Measurements from ENCODE around the gene ASCL2. TPM values are rescaled to one million over a fixed set of nuclear protein-coding genes. Genes with fewer than 3 reads are reported as not detected.
"Not testable (repeated sequence)": the region's sequence is repeated elsewhere in the genome, so short reads cannot be mapped to it uniquely, and the experiment has no call there.

ASCL2 gene
- total RNA-seq, 2 experiments from 2014 or later, result not detected

DNA sequence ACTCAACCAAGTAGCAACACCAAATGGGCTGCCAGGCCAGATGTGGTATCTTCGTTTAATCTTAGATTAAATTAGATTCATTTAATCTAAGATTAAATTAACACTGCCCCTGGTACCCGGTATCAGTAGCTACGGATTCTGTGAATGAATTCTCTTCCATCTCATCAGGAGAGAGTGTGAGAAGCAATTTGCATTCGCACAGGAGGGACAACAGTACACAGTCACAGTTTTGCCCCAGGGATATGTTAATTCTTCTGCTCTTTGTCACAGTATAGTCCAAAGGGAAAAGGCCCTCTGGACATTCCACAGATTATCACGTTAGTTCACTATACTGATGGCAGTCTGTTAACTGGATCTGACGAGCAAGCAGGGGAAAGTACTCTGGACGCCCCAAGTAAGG lies 22.9 kb downstream of the ASCL2 start:
- Mint-ChIP-seq H3K4me1 (ENCODE audit: low read depth) (no peaks in the 10 kb centered on the region), H3K27ac (no peak overlapping the region), H3K27me3 (peaks cover 12% of the 10 kb centered on the region), H3K9me3 (peaks cover 4% of the 10 kb centered on the region), H3K36me3 (ENCODE audit: low read depth) (no peaks in the 10 kb centered on the region), H3K4me3 (no peak overlapping the region)
- H3K27me3 ChIP-seq (ENCODE audit: control insufficient read depth in 1 of 2, insufficient read depth in 2 of 2, low read length in 2 of 2), result no peaks in the 10 kb centered on the region
- CTCF ChIA-PET, result no interaction called here
- H3K4me3 ChIP-seq (ENCODE audit: low read length), result no peak overlapping the region
- TF ChIP-seq, protein P1, sequence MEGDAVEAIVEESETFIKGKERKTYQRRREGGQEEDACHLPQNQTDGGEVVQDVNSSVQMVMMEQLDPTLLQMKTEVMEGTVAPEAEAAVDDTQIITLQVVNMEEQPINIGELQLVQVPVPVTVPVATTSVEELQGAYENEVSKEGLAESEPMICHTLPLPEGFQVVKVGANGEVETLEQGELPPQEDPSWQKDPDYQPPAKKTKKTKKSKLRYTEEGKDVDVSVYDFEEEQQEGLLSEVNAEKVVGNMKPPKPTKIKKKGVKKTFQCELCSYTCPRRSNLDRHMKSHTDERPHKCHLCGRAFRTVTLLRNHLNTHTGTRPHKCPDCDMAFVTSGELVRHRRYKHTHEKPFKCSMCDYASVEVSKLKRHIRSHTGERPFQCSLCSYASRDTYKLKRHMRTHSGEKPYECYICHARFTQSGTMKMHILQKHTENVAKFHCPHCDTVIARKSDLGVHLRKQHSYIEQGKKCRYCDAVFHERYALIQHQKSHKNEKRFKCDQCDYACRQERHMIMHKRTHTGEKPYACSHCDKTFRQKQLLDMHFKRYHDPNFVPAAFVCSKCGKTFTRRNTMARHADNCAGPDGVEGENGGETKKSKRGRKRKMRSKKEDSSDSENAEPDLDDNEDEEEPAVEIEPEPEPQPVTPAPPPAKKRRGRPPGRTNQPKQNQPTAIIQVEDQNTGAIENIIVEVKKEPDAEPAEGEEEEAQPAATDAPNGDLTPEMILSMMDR (IDR thresholded peaks at IDR 0.05), result no peak
- H3K27ac ChIP-seq (ENCODE audit: low read depth in 1 of 2, low read length in 2 of 2), result no peak overlapping the region
- no peaks in the 10 kb centered on the region for H3K9me3 ChIP-seq (ENCODE audit: control insufficient read depth in 1 of 2, insufficient read depth in 1 of 2, low read length in 2 of 2)
- ATAC-seq (ENCODE audit: poor library complexity) (no peak), DNase-seq (no peak)
- POLR2A ChIA-PET, result no interaction called here
- no peaks in the 10 kb centered on the region for H3K36me3 ChIP-seq (ENCODE audit: insufficient read depth, low read length)
- intact Hi-C loops (cut with DNase I, micrococcal nuclease), result no loop called here
- no peaks in the 10 kb centered on the region for H3K4me1 ChIP-seq (ENCODE audit: insufficient read depth, low read length)

DNA sequence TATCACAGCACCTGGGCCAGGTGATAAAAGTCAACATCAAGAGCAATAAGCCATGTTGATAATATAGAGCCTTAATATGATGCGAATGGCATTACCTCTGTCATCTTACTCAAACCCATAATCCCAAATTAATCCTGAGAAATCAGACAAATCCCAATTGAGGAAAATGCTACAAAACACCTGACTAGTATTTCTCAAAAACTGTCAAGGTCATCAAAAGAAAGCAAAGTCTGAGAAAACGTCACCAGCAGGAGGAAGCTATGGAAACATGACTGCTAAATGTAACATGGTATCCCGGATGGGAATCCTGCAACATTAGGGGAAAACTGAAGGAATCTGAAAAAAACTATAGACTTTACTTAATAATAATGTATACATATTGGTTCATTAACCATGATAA lies 29.6 kb downstream of the ASCL2 start:
- no peak overlapping the region for H3K4me3 Mint-ChIP-seq
- H3K9me3 Mint-ChIP-seq, result peaks cover 6% of the 10 kb centered on the region
- Histone ChIP-seq H3K27me3 (ENCODE audit: control insufficient read depth in 1 of 2, insufficient read depth in 2 of 2, low read length in 2 of 2) (no peaks in the 10 kb centered on the region), H3K9me3 (ENCODE audit: control insufficient read depth in 1 of 2, insufficient read depth in 1 of 2, low read length in 2 of 2) (peaks cover 0 to 4% of the 10 kb centered on the region in 2 experiments), H3K36me3 (ENCODE audit: insufficient read depth, low read length) (no peaks in the 10 kb centered on the region), H3K4me3 (ENCODE audit: low read length) (no peak overlapping the region), H3K4me1 (ENCODE audit: insufficient read depth, low read length) (no peaks in the 10 kb centered on the region), H3K27ac (ENCODE audit: low read depth in 1 of 2, low read length in 2 of 2) (no peak overlapping the region)
- TF ChIP-seq, protein P1 (IDR thresholded peaks at IDR 0.05), result no peak
- ATAC-seq (ENCODE audit: poor library complexity), result no peak
- no peak for DNase-seq
- intact Hi-C loops (cut with DNase I, micrococcal nuclease), result no loop called here
- ChIA-PET CTCF (no interaction called here), POLR2A (no interaction called here)
- H3K27ac Mint-ChIP-seq, result no peak overlapping the region
- H3K36me3 Mint-ChIP-seq (ENCODE audit: low read depth), result no peaks in the 10 kb centered on the region
- peaks cover 6% of the 10 kb centered on the region for H3K27me3 Mint-ChIP-seq
- no peaks in the 10 kb centered on the region for H3K4me1 Mint-ChIP-seq (ENCODE audit: low read depth)

DNA sequence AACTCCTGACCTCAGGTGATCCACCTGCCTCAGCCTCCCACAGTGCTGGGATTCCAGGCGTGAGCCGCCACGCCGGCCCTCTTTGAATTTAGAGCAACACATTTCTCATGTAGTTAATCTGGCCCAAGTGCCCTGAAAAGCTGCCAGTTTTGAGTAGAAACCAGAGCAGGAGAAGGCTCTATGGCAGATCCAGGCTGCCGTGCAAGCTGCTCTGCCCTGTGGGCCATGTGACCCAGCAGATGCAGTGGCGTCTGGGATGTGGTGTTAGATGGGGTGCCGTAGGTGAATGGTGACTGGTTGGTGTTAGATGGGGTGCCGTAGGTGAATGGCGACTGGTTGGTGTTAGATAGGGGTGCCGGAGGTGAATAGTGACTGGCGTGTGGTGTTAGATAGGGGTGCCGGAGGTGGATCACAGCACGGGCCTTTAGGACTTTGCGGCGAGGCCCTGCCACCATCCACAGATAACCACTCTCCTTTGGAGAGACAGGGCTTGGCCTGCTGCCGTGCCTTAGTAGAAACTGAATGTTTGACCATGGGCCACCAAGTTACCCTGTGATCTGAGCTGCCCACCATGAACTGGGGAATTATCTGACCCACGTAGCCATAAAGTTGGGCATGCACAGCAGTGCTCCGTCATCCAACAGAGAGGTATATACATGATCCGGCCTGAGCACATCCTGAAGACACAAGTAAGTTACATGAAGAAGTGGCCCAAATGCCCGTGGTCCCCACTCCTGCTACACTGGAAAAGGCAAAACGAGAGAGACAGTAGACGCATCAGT lies 32.7 kb downstream of the ASCL2 start:
- CTCF ChIA-PET, result no interaction called here
- H3K9me3 Mint-ChIP-seq, result peaks cover 3% of the 10 kb centered on the region
- intact Hi-C loops (cut with DNase I, micrococcal nuclease), result no loop called here

DNA sequence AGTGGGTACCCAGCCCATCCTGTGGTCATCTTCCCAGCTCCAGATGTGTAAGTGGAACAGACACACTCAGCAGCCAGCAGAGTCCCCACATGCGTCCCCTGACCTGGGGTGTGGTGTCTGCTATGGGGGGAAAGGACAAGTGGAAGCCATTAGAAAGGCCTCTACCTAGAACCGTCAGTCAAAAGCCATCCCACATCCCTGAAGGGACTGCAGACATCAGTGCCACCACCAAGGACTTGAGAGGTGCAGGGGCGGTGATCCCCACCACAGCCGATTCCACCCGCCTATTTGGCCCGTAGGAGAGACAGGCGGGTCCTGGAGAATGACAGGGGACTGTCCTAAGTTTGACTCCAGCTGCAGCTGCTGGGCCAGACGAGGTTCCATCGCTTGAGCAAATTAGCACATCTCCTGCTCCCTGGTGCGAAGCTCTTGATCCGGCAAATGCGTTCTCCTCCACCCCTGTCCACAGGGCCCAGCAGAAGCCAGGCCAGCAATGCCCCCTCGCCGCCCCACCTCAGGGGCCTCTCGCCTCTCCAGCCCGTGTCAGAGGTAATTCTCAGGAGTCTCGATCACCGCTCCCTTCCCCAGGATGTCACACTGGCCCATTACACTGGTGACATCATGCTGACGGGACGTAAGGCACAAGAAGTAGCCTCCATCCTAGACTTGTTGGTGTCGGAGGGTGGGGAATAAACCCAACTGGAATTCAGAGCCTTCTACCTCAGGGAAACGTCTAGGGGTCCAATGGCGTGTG lies 33.8 kb downstream of the ASCL2 start:
- H3K36me3 Mint-ChIP-seq (ENCODE audit: low read depth); ATAC-seq (ENCODE audit: poor library complexity); H3K4me1 Mint-ChIP-seq (ENCODE audit: low read depth); H3K27me3 Mint-ChIP-seq; H3K36me3 ChIP-seq (ENCODE audit: insufficient read depth, low read length); H3K4me1 ChIP-seq (ENCODE audit: insufficient read depth, low read length); H3K9me3 Mint-ChIP-seq; intact Hi-C loops (cut with DNase I, micrococcal nuclease); DNase-seq; POLR2A ChIA-PET; H3K27me3 ChIP-seq (ENCODE audit: control insufficient read depth in 1 of 2, insufficient read depth in 2 of 2, low read length in 2 of 2); H3K27ac ChIP-seq (ENCODE audit: low read depth in 1 of 2, low read length in 2 of 2); H3K27ac Mint-ChIP-seq; CTCF ChIA-PET; H3K9me3 ChIP-seq (ENCODE audit: control insufficient read depth in 1 of 2, insufficient read depth in 1 of 2, low read length in 2 of 2); H3K4me3 ChIP-seq (ENCODE audit: low read length); H3K4me3 Mint-ChIP-seq: not testable (repeated sequence)

More for the DNA sequence above, 32.7 kb downstream of the ASCL2 start:
- DNase-seq, result no peak
- POLR2A ChIA-PET, result no interaction called here
- Histone ChIP-seq H3K27ac (ENCODE audit: low read depth in 1 of 2, low read length in 2 of 2) (no peak overlapping the region), H3K36me3 (ENCODE audit: insufficient read depth, low read length) (no peaks in the 10 kb centered on the region), H3K9me3 (ENCODE audit: control insufficient read depth in 1 of 2, insufficient read depth in 1 of 2, low read length in 2 of 2) (peaks cover 0 to 4% of the 10 kb centered on the region in 2 experiments), H3K4me3 (ENCODE audit: low read length) (no peak overlapping the region), H3K27me3 (ENCODE audit: control insufficient read depth in 1 of 2, insufficient read depth in 2 of 2, low read length in 2 of 2) (no peaks in the 10 kb centered on the region), H3K4me1 (ENCODE audit: insufficient read depth, low read length) (no peaks in the 10 kb centered on the region)
- no peaks in the 10 kb centered on the region for H3K4me1 Mint-ChIP-seq (ENCODE audit: low read depth)
- H3K27me3 Mint-ChIP-seq, result peaks cover 1% of the 10 kb centered on the region
- TF ChIP-seq, protein P1 (IDR thresholded peaks at IDR 0.05), result no peak
- H3K27ac Mint-ChIP-seq, result no peak overlapping the region
- H3K36me3 Mint-ChIP-seq (ENCODE audit: low read depth), result no peaks in the 10 kb centered on the region
- ATAC-seq (ENCODE audit: poor library complexity), result no peak
- H3K4me3 Mint-ChIP-seq, result no peak overlapping the region

Data from CD4-positive, alpha-beta T cell (primary cell).